Stimulated activated CD8-positive, alpha-beta memory T cell treated with anti-CD3 and anti-CD28 coated beads, Interleukin-7, amount 100 ng/mL, for 24 hours (primary cell): ENCODE results near the gene GLI3.

Experiments used
- DNase-seq: peaks from one replicate; pipeline ENCODE4 v3.0.0-alpha.2; 2020; ENCODE audit warnings: low read depth

Gene GLI3

DNA sequence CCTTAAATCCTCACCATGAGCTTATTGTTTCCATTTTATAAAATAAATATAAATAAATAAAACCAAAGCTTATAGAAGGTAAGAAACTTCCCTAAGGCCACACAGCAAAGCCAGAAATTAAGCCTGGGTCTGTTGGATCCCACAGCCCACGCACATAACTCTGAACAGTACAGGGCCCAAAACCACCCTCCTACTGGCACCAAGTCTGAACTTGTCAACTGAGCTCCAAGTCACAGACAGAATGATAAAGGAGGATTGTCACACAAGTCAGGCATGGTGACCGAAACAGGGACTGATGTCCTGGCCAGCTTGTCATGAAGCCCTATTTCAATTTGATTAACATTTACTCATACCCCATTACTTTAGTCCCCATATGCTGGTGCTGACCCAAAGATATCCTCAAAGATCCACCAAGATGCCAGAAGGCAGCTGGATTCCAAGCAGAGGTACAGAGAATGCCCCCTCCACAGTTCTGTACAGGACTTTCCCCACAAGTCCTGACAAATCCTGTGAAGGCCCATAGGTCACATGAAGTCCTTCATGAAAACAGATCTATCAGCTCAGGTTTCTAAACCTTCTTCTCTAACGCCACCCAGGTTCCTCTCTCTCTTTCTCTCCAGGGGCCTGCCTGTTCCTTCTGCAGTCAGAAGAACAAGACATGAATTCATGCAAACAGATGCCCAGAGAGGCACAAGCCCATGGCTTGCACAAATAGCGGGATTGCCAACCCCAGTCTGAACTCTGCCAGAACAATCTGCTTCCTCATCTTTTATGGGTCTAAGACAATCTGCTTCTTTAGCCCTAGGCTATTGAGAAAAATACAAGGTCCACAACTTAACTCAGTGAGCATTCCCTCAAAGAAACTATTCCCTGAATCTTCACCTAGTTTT is 60.9 kb downstream of the GLI3 start:
- DNase-seq = no peak

- DNase-seq = no peak
Measured at GRCh38 chr7:42174391-42174912, 62.6 kb downstream of the GLI3 start.

DNA sequence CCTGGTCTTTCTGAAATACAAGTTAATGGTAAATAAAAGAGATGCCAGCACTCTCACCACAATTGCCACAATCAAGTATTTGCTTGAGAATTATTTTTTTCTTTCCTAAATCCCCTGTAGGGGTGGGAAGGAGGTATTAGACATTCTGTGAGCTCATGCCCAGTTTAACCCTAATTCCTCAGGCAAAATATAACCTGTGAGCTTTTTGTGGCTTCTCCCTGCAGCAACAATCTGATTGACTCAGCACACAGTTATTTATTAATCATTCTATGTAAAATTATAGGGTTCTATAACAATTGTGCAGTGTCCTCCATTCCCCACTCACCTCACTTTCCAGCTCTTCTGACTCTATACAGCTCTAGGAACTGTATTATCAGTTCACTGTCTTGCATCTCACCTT is 66.3 kb downstream of the GLI3 start:
- no peak for DNase-seq

DNA sequence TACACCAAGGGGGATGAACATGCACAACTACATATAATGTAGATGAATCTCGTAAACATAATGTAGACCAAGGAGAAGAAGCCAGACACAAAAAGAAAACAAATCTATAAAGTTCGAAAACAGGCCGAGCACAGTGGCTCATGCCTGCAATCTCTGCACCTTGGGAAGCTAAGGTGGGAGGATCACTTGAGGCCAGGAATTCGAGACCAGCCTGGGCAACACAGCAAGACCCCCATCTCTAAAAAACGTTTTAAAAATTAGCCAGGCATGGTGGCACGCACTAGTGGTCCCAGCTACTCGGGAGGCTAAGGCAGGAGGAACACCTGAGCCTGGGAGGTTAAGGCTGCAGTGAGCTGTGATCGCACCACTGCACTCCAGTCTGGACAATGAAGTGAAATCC is 68.5 kb downstream of the GLI3 start:
- DNase-seq = no peak

DNA sequence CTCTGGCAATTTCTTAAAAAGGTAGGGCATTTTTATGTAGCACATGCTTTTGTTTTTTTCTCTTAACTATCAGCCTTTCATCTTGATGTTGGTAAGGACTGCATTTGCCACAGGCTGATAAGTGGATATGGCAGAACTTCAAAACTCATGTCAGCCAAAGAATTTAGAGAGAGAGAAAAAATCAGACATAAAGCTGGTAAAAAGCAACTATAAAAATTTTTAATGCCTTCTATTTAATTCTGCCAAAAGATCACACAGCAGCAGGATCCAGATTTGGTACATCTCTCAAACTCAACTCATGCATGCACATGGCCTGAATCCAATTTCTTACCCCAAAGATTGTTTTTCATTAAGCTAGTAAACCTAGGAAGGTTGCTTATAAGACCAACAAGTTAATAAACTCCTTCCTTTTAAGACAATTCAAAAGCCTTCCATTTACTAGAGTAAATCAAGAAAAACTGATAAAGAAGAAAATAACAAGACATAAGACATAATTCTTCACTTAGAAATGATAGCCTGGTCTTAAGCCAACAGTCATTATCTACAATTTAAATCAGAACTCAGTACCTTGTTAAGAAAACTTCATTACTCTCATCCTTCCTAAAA is 69.3 kb downstream of the GLI3 start:
- DNase-seq = no peak

GRCh38 chr7:42167206-42167605 is 69.8 kb downstream of the GLI3 start:
- no peak for DNase-seq

DNA sequence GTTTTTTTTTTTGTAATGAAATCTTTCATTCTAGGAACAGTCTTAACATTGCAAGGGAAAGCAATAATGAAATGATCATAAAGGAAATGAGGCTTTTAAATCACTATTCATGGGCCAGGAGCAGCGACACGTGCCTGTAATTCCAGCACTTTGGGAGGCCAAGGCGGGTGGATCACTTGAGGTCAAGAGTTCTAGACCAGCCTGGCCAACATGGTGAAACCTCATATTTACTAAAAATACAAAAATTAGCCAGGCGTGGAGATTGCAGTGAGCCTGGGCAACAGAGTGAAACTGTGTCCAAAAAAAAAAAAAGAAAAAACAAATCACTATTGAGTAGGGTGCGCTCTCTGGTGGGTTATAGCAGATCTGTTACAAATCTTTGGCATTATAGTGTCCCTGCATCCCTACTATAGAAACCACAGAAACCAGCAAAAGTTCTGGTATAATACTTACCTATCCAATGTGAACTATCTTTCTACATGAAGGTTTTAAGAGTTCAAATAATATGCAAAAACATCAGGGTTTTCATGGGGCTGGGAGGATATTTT is 72.1 kb downstream of the GLI3 start:
- DNase-seq = no peak

DNA sequence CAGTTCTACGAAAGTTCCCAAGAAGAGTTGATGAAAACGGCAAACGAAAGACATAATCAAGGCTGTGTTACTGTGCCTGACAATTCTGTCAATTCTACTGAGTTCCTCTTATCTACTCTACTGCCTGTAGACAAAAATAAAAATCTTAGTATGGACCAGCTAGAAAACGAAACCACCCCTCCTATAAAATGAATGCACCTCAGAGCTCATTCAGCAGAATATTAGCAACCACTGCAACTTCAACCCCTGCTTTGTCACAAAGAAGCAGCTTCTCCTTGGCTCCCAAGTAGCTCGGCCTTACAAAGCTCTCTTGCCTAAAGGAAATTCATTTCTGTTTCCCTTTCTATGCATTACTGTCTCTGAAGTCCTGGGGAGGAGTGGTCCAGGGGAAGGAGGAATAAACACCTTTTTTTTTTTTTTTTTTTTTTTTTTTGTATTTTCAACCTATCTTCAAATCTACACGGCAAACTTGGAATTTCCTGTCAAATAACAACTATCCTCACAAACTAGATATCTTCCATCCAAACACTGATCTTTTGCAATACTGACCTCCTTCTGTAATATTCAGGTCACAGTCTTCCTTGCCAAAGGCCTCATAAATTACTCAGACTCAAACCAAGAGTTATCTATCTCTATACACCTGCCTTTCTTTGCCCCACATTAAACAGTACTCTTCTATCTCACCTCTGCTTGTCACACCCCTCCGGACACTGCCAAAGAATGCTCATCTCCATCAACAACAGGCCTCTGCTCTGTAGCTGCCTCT is 74.3 kb downstream of the GLI3 start:
- DNase-seq = no peak

GRCh38 chr7:42161719-42162118 is 75.3 kb downstream of the GLI3 start:
- DNase-seq = no peak

DNA sequence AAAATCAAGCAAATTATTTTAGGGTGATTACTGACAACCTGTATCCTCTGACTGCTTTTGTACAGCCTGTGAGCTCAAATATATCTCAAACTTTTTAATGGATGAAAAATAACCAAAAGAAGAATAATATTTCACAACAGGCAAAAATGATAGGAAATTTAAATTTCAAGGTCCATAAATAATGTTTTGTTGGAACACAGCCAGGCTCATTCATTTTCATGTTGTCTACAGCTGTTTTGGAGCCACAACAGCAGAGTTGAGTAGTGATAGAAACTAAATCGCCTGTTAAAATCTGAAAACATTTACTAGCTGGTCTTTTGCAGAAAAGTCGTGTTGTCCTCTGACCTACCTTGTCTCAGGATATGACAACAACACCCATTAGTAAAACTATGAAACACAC is 75.9 kb downstream of the GLI3 start:
- DNase-seq = no peak

- DNase-seq = no peak
Measured at GRCh38 chr7:42159130-42159529, 77.9 kb downstream of the GLI3 start.

- DNase-seq = no peak
Measured at GRCh38 chr7:42156967-42157721, 79.9 kb downstream of the GLI3 start.

GRCh38 chr7:42156291-42156865 is 80.6 kb downstream of the GLI3 start:
- DNase-seq = no peak

DNA sequence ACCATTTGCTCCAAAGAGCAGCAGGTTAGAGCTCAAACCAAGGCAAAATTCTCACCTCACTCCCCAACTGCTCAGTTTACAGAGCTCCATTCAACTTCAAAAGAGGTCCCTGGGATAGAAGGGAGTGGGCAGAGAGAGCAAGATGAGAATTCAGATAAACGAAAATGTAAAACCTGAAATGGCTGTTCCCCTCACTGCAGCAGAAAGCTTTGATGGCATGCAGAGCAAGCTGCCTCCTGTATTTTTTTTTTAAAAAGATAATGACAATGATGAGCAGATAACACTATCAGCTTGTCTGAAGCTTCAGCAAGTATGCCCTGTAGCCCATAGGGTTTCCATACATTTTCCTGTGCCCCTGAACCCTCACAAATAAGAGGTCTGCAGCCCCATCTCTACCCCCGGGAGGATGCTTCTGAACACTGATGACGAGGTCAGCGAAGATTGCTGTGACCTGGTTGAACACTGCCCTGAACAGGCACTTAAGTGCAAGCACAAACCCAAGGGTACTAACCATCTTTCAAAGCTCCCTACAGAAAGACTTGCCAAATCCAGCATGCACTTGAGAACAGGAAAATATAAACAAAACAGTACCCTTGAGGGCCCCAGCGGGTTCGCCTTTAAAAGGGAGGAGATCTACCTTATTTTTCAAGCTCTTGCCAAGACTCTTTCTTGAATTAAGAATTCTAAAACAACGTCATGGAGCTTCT is 81.3 kb downstream of the GLI3 start:
- no peak for DNase-seq

DNA sequence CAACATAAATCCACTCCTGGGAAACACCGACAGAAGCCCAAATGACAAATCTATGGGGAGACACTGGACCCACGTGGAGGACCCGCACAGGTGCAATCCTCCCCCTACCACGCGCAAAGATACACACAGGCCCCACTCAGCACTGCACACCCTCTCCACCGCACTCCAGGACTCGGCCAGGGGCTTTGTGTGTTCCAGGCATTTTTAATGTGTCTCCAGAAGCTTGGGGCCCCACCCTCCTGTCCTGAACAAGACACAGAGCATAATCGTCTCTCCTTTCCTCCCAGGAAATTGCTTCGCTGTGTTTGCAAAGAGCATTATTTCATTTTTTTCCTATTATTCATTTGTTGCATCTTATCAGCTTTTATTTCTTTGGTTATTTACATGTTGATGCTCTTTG is 82.8 kb downstream of the GLI3 start:
- DNase-seq = no peak

DNA sequence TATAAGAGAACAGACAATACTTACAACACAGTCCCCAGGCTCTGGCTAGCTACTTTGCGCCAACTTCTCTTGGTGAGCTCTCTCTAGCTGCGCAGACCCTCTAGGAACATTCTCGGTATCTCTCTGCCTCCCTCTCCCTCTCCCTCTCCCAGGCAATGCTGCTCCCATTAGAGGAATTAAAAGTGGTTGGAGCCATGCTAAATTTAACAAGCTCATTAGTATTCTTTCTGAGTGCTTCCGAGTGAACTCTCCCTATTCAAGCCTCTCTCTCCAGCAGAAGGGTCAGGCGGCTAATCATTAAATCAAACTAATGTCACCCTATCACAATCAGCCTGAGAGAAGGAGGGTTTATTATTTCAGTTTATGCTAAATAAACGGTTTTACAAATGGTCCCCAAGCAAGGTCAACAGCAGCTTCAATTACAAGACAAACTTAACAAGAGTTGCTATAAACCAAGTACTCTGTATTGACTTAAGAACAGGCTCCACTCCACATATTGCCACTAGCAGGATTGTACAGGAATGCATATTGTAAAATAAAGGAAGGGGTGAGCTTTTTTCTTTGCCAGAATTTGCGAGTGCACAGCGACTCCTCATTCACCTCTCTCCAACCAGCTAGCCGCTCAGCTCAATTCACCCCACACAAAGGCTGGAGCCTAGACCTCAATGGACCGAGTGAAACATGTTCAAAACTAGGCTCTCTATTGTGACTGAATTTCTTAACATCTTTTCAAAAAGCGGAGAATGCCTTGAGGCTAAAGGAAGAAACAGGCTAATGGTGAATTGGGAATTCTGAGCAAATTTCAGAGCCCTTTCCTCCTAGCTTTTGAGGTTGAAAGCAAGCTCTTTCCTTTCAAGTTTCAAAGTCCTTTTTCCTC is 84.4 kb downstream of the GLI3 start:
- no peak for DNase-seq

DNA sequence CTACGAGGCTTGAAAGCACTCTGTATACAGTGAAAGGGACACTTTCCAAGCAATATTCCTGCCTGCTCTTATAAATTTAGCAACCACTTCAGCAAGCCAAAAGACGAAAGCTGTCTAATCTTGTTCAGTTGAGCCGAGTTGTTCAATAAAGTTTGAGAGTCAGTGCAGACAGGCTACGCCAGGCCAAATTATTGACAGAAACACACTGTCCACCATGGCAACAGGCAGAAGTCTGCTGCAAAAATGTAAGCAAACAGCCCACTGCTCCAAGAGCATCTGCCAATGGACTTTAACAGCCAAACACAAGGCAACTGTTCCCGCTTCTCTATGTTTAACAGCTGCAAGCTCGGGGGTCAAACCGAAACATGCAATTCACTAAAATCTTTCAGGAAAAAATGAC is 85.7 kb downstream of the GLI3 start:
- DNase-seq = no peak

DNA sequence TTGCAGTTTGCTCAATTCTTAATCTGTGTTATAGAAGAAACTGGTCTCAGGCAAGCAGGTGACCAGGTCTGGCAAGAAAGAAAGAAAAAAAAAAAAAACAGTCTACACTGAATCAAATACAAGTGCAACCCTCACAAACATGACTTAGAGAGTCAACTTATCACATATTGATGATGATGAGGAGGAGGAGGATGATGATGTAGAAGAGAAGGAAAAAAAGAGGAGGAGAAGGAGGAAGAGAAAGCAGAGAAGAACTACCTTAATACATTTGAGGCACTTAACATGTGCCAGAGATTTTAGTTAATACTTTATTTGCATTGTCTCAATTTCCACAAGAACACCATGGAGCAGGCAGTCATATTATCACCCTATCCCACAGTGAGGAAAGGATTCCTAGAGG is 91.5 kb downstream of the GLI3 start:
- DNase-seq = no peak

GRCh38 chr7:42144604-42145003 is 92.4 kb downstream of the GLI3 start:
- DNase-seq = no peak
